Hepatocyte (in vitro differentiated cells): ENCODE data around the gene KRT31. TPM values are rescaled to one million over a fixed set of nuclear protein-coding genes. Genes with fewer than 3 reads are reported as not detected.
"Not testable (repeated sequence)": the region's sequence is repeated elsewhere in the genome, so short reads cannot be mapped to it uniquely, and the experiment has no call there.

Source experiments
- DNase-seq: peaks from one replicate; pipeline ENCODE4 v3.0.0-alpha.2; 2016; ENCODE audit warnings: low spot score
- H2AFZ ChIP-seq: fragments of 200-600 bp; sonication (generic); 2 replicates; pipeline ENCODE4 v1.6.0; 2016; ENCODE audit warnings: antibody characterized with exemption, mild to moderate bottlenecking
- H3K27ac ChIP-seq: fragments of 200-600 bp; sonication (generic); 2 replicates; pipeline ENCODE4 v1.5.1; 2016; ENCODE audit warnings: mild to moderate bottlenecking
- H3K27me3 ChIP-seq: fragments of 200-600 bp; sonication (generic); 2 replicates; pipeline ENCODE4 v1.6.1; 2016
- H3K36me3 ChIP-seq: fragments of 200-600 bp; sonication (generic); replicated peaks from 2 replicates; pipeline ENCODE4 v1.5.1; 2016; ENCODE audit warnings: low read depth; ENCODE audit not compliant: insufficient read depth
- H3K4me1 ChIP-seq: fragments of 200-600 bp; sonication (generic); 2 replicates; pipeline ENCODE4 v1.5.1; 2016; ENCODE audit warnings: mild to moderate bottlenecking, moderate library complexity; ENCODE audit not compliant: insufficient read depth
- H3K4me2 ChIP-seq: fragments of 200-600 bp; sonication (generic); 2 replicates; pipeline ENCODE4 v1.6.0; 2016
- H3K4me3 ChIP-seq: fragments of 200-600 bp; sonication (generic); 2 replicates; pipeline ENCODE4 v1.5.1; 2016; ENCODE audit warnings: mild to moderate bottlenecking
- H3K79me2 ChIP-seq: fragments of 200-600 bp; sonication (generic); 2 replicates; pipeline ENCODE4 v1.6.0; 2017; ENCODE audit warnings: mild to moderate bottlenecking
- H3K9me2 ChIP-seq: fragments of 200-600 bp; sonication (generic); replicated peaks from 2 replicates; pipeline ENCODE4 v1.6.0; 2017; ENCODE audit warnings: mild to moderate bottlenecking; ENCODE audit not compliant: insufficient read depth
- H3K9me3 ChIP-seq: fragments of 200-600 bp; sonication (generic); 2 replicates; pipeline ENCODE4 v1.5.1; 2016; ENCODE audit warnings: low read depth, mild to moderate bottlenecking
- H4K20me1 ChIP-seq: fragments of 200-600 bp; sonication (generic); 2 replicates; pipeline ENCODE4 v1.6.0; 2016; ENCODE audit warnings: mild to moderate bottlenecking; ENCODE audit not compliant: insufficient read depth, poor library complexity, severe bottlenecking
- EZH2 ChIP-seq: fragments of 200-600 bp; sonication (generic); IDR thresholded peaks from 2 replicates; pipeline ENCODE4 v1.6.1; 2016; ENCODE audit warnings: antibody characterized with exemption, mild to moderate bottlenecking, borderline replicate concordance
- EZH2phosphoT487 ChIP-seq: fragments of 200-600 bp; sonication (generic); IDR thresholded peaks from one replicate; pipeline ENCODE4 v1.6.1; 2018; ENCODE audit warnings: antibody characterized with exemption, mild to moderate bottlenecking, low read depth, moderate library complexity; ENCODE audit not compliant: unreplicated experiment, severe bottlenecking
- WGBS: methylation state at CpG from one replicate; pipeline ENCODE4 v1.1.6; 2016; ENCODE audit warnings: low lambda C conversion rate; ENCODE audit errors: missing lambda C conversion rate; 5-methylcytosine and 5-hydroxymethylcytosine counted together
- polyA plus RNA-seq: library from polyadenylated mRNA; unstranded; fragments of >200 nt; fragmentation: Nextera tagmentation; extraction: Ambion mirVana; gene quantifications from 2 replicates; pipeline ENCODE4 v1.2.1, GENCODE V29; 2016
- total RNA-seq: library from RNA; depleted of rRNA; stranded (reverse); fragments of >200 nt; gene quantifications from 2 replicates; pipeline ENCODE4 v1.2.3, GENCODE V29; 2014
- TF ChIP-seq, protein P1 (sequence below): fragments of 200-600 bp; sonication (generic); IDR thresholded peaks from 2 replicates; pipeline ENCODE4 v1.5.1; 2016; ENCODE audit warnings: antibody characterized with exemption, mild to moderate bottlenecking; ENCODE audit not compliant: poor library complexity

The KRT31 gene
- total and polyA plus RNA-seq, 2 experiments from 2014 or later = not detected

DNA sequence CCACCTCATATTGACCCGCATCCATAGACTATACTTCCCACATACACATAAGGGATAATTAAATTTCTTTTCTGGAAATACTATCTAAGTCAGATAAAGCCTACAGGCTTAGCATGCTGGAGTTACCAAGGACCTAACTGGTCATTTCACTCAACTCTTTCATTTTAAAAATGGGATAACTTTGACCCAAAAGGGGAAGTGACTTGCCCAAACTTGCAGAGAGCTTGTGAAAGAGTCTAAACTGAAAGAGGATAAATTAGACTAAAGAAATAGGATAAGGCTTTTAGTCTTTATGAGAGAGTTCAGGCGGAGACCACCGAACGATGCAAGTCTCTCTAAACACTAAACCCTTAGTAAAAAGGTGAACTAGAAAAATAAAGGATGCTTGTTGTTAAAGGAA is 42.9 kb downstream of the KRT31 start:
- Histone ChIP-seq H3K4me3 (no peak overlapping the region), H2AFZ (no peak overlapping the region), H3K9me3 (no peaks in the 10 kb centered on the region), H3K36me3 (no peaks in the 10 kb centered on the region), H3K27ac (no peak overlapping the region), H3K4me1 (no peaks in the 10 kb centered on the region), H3K9me2 (no peaks in the 10 kb centered on the region), H3K79me2 (no peaks in the 10 kb centered on the region), H4K20me1 (no peaks in the 10 kb centered on the region), H3K4me2 (no peak overlapping the region), H3K27me3 (no peaks in the 10 kb centered on the region)
- WGBS = 92% methylated on average over 4 of the region's 4 CpGs
- DNase-seq = no peak
- TF ChIP-seq EZH2phosphoT487 = no peak
- TF ChIP-seq, protein P1, sequence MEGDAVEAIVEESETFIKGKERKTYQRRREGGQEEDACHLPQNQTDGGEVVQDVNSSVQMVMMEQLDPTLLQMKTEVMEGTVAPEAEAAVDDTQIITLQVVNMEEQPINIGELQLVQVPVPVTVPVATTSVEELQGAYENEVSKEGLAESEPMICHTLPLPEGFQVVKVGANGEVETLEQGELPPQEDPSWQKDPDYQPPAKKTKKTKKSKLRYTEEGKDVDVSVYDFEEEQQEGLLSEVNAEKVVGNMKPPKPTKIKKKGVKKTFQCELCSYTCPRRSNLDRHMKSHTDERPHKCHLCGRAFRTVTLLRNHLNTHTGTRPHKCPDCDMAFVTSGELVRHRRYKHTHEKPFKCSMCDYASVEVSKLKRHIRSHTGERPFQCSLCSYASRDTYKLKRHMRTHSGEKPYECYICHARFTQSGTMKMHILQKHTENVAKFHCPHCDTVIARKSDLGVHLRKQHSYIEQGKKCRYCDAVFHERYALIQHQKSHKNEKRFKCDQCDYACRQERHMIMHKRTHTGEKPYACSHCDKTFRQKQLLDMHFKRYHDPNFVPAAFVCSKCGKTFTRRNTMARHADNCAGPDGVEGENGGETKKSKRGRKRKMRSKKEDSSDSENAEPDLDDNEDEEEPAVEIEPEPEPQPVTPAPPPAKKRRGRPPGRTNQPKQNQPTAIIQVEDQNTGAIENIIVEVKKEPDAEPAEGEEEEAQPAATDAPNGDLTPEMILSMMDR = no peak
- TF ChIP-seq EZH2 = no peak

DNA sequence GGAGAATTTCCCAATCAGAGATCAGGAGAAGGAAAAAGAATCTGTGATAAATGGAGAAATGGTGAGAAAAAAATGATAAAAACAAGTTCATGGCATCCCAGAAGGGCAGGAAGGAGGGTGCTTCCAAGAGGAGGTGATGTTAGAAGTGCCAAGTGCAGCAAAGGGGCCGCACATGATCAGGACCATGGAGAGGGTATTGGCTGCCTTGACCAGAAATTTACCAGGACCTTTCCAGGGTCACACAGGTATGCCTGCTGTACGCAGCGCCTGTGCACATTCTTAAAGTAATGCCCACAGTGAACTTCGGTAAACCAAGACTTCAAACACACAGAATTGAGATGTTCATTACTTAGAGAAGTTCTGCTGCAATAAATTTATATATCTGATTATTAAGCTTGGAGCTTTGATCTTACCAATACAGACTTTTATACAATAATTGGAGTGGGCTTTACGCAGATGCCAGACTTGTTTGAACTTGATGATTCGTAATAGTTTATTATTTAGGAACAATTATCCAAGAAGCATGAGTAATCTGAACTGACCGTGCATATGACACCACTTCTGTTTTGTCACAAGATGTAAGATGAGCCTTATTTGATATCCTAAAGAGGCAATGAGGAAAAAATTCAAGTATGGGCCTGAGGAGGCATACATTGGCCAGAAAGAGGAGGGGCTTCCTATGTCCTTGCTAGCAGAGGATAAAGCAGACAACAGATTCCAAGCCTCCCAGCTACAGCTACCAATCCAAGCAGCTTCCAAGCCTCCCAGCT is 44.6 kb downstream of the KRT31 start:
- Histone ChIP-seq H3K79me2 (no peaks in the 10 kb centered on the region), H3K4me1 (no peaks in the 10 kb centered on the region), H3K9me2 (no peaks in the 10 kb centered on the region), H3K36me3 (no peaks in the 10 kb centered on the region), H2AFZ (no peak overlapping the region), H3K4me2 (no peak overlapping the region), H3K4me3 (no peak overlapping the region), H3K27me3 (no peaks in the 10 kb centered on the region), H4K20me1 (no peaks in the 10 kb centered on the region), H3K27ac (no peak overlapping the region), H3K9me3 (no peaks in the 10 kb centered on the region)
- DNase-seq = no peak
- TF ChIP-seq EZH2phosphoT487 = no peak
- TF ChIP-seq EZH2 = no peak
- TF ChIP-seq, protein P1 = no peak
- WGBS = 76% methylated on average over 7 of the region's 7 CpGs

DNA sequence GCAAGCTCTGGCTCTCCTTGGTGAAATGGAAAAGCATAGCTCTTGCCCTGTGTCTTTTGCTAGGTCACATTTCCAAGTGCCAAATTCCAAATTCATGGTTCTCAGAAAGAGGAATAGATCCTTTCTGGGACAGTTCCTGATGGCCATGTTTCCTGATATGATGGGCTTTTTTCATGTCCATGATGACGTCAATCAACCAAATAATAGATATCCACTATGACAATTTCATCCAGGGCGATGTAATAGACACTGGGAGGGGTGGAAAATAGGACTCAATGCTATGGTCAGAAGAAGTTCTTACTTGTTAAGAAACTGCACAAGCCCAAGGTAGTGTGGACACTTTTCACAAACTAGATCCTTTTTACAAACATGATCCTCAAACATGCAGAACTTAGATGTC is 46.2 kb downstream of the KRT31 start:
- Histone ChIP-seq H3K4me1 (no peaks in the 10 kb centered on the region), H3K79me2 (no peaks in the 10 kb centered on the region), H3K9me2 (no peaks in the 10 kb centered on the region), H3K4me3 (no peak overlapping the region), H3K27me3 (no peaks in the 10 kb centered on the region), H3K36me3 (no peaks in the 10 kb centered on the region), H3K4me2 (no peak overlapping the region), H3K27ac (no peak overlapping the region), H3K9me3 (no peaks in the 10 kb centered on the region), H2AFZ (no peak overlapping the region), H4K20me1 (no peaks in the 10 kb centered on the region)
- TF ChIP-seq EZH2phosphoT487 (no peak), EZH2 (no peak)
- TF ChIP-seq, protein P1 = no peak
- no peak for DNase-seq
- WGBS = 76% methylated on average over 2 of the region's 2 CpGs

DNA sequence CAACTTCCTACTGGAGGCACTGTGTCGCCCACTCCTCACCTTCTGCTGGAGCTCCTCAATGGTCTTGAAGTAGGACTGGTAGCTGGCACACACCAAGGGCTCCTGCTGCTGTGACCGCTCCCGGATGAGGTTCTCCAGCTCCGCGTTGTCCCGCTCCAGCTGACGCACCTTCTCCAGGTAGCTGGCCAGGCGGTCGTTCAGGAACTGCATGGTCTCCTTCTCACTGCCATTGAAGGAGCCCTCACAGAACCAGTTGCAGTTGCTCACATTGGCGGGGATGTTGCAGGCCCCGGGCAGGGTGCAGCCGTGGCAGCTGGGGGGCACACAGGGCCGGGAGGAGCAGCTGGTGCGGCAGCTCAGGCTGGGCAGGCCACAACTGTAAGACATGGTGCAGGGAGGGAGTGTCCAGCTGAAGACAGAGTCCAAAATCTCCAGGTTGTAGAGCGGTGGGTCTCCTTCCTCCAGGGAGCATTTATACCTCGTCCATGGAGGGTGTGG is 47.0 kb downstream of the KRT31 start, which contains the start of gene KRT33A:
KRT33A (minus strand) TSS at position 448 of the 498 bp plus-strand sequence; CDS start at position 387, 61 bp downstream.
- not testable (repeated sequence) for H3K4me2 ChIP-seq, H3K9me3 ChIP-seq, H3K79me2 ChIP-seq, H3K4me1 ChIP-seq, H2AFZ ChIP-seq, DNase-seq, H3K27ac ChIP-seq, H3K27me3 ChIP-seq, H3K4me3 ChIP-seq, H4K20me1 ChIP-seq, H3K36me3 ChIP-seq, H3K9me2 ChIP-seq
- WGBS = 93% methylated on average over 16 of the region's 16 CpGs
